ENCODE measurements around the gene KCTD13. TPM values are rescaled to one million over a fixed set of nuclear protein-coding genes. Genes with fewer than 3 reads are reported as not detected.

KCTD13 gene
- total RNA-seq, result 8.3 and 16.5 TPM in 2 replicates

GRCh38 chr16:29925781-29926710 lies at the start of gene KCTD13:
KCTD13 (minus strand) TSS chr16:29926226; CDS start chr16:29926033, 193 bp downstream.

GRCh38 chr16:29973384-29974246 lies 47.6 kb upstream of the KCTD13 start, which contains the start of gene TAOK2:
TAOK2 (plus strand) TSS chr16:29973868; CDS start chr16:29977773, 3,905 bp downstream.

GRCh38 chr16:29961479-29962343 lies 35.7 kb upstream of the KCTD13 start, which contains the start of gene TMEM219:
TMEM219 (plus strand) TSS chr16:29962079; CDS start chr16:29963144, 1,065 bp downstream.

GRCh38 chr16:29900102-29900887 lies 25.7 kb downstream of the KCTD13 start, which contains the start of gene ASPHD1:
ASPHD1 (plus strand) TSS chr16:29900488; CDS start chr16:29900972, 484 bp downstream.

GRCh38 chr16:29899516-29900101 lies 26.4 kb downstream of the KCTD13 start, which contains the start of gene SEZ6L2:
SEZ6L2 (minus strand) TSS chr16:29899550; CDS start chr16:29899019, 531 bp downstream.

GRCh38 chr16:29862884-29863668 lies 63.0 kb downstream of the KCTD13 start, which contains the start of gene CDIPT:
CDIPT (minus strand) TSS chr16:29863226; CDS start chr16:29862857, 369 bp downstream.

Other genes with a start within 250 kb of the KCTD13 start
- 109 and 175 TPM in 2 replicates for gene QPRT, start 247.0 kb downstream of the KCTD13 start, total RNA-seq
- not detected in 2 replicates for gene C16orf54, start 180.2 kb downstream of the KCTD13 start, total RNA-seq
- gene ZG16, start 148.0 kb downstream of the KCTD13 start, total RNA-seq, result not detected in 2 replicates
- 36.6 and 60.4 TPM in 2 replicates for gene KIF22, start 135.5 kb downstream of the KCTD13 start, total RNA-seq
- 144 and 189 TPM in 2 replicates for gene MAZ, start 119.7 kb downstream of the KCTD13 start, total RNA-seq
- gene PRRT2, start 114.0 kb downstream of the KCTD13 start, total RNA-seq, result 2.5 and 26.6 TPM in 2 replicates
- gene PAGR1, start 110.1 kb downstream of the KCTD13 start, total RNA-seq, result 38.3 and 49.5 TPM in 2 replicates
- gene MVP, start 105.8 kb downstream of the KCTD13 start, total RNA-seq, result 290 and 371 TPM in 2 replicates
- gene CDIPT, start 63.0 kb downstream of the KCTD13 start, total RNA-seq, result 89.0 and 173 TPM in 2 replicates
- gene SEZ6L2, start 26.7 kb downstream of the KCTD13 start, total RNA-seq, result 18.2 and 39.8 TPM in 2 replicates
- 6.5 and 9.8 TPM in 2 replicates for gene ASPHD1, start 25.7 kb downstream of the KCTD13 start, total RNA-seq
- gene TMEM219, start 35.9 kb upstream of the KCTD13 start, total RNA-seq, result 169 and 182 TPM in 2 replicates
- 29.0 and 56.0 TPM in 2 replicates for gene TAOK2, start 47.6 kb upstream of the KCTD13 start, total RNA-seq
- 14.2 and 24.0 TPM in 2 replicates for gene HIRIP3, start 69.4 kb upstream of the KCTD13 start, total RNA-seq
- gene INO80E, start 70.0 kb upstream of the KCTD13 start, total RNA-seq, result 52.6 and 194 TPM in 2 replicates
- 0.52 and 2.7 TPM in 2 replicates for gene DOC2A, start 84.8 kb upstream of the KCTD13 start, total RNA-seq
- gene C16orf92, start 97.0 kb upstream of the KCTD13 start, total RNA-seq, result not detected in 2 replicates
- 0.16 TPM in 1 of 2 replicates, not detected in the other for gene TLCD3B, start 105.0 kb upstream of the KCTD13 start, total RNA-seq
- gene ALDOA, start 139.5 kb upstream of the KCTD13 start, total RNA-seq, result 2,073 and 2,863 TPM in 2 replicates
- 151 and 157 TPM in 2 replicates for gene PPP4C, start 149.8 kb upstream of the KCTD13 start, total RNA-seq
- gene TBX6, start 165.7 kb upstream of the KCTD13 start, total RNA-seq, result 0.13 and 2.6 TPM in 2 replicates
- gene YPEL3, start 170.0 kb upstream of the KCTD13 start, total RNA-seq, result 15.8 and 91.5 TPM in 2 replicates
- 0.13 and 4.2 TPM in 2 replicates for gene GDPD3, start 187.3 kb upstream of the KCTD13 start, total RNA-seq
- 75.4 and 127 TPM in 2 replicates for gene MAPK3, start 197.0 kb upstream of the KCTD13 start, total RNA-seq

All from epithelial cell of alveolus of lung (primary cell).